ENCODE measurements around the gene LCN1.

Gene LCN1

GRCh38 chr9:135482015-135482754 lies 39.1 kb upstream of the LCN1 start:
- no peak for DNase-seq (ENCODE audit: low read depth in 1 of 2, low spot score in 1 of 2)
- TF ChIP-seq JUND (IDR thresholded peaks at IDR 0.05; ENCODE audit: low read depth) = no peak
- in situ Hi-C loops (cut with HindIII; ENCODE audit: low pct_unique_long_range_greater_than_20kb, low sequenced_read_pairs) = no loop called here

GRCh38 chr9:135484460-135485277 lies 36.6 kb upstream of the LCN1 start:
- no peak for TF ChIP-seq JUND (IDR thresholded peaks at IDR 0.05; ENCODE audit: low read depth)
- no peak for DNase-seq (ENCODE audit: low read depth in 1 of 2, low spot score in 1 of 2)
- in situ Hi-C loops (cut with HindIII; ENCODE audit: low pct_unique_long_range_greater_than_20kb, low sequenced_read_pairs) = no loop called here

- no peak for TF ChIP-seq JUND (IDR thresholded peaks at IDR 0.05; ENCODE audit: low read depth)
- DNase-seq (ENCODE audit: low read depth in 1 of 2, low spot score in 1 of 2) = no peak
- in situ Hi-C loops (cut with HindIII; ENCODE audit: low pct_unique_long_range_greater_than_20kb, low sequenced_read_pairs) = no loop called here
These were observed 35.9 kb upstream of the LCN1 start for GRCh38 chr9:135485385-135485784.

GRCh38 chr9:135485832-135486231 lies 35.4 kb upstream of the LCN1 start:
- in situ Hi-C loops (cut with HindIII; ENCODE audit: low pct_unique_long_range_greater_than_20kb, low sequenced_read_pairs) = no loop called here
- no peak for TF ChIP-seq JUND (IDR thresholded peaks at IDR 0.05; ENCODE audit: low read depth)
- no peak for DNase-seq (ENCODE audit: low read depth in 1 of 2, low spot score in 1 of 2)

- no peak for DNase-seq (ENCODE audit: low read depth in 1 of 2, low spot score in 1 of 2)
- in situ Hi-C loops (cut with HindIII; ENCODE audit: low pct_unique_long_range_greater_than_20kb, low sequenced_read_pairs) = no loop called here
- no peak for TF ChIP-seq JUND (IDR thresholded peaks at IDR 0.05; ENCODE audit: low read depth)
These were observed 34.8 kb upstream of the LCN1 start for GRCh38 chr9:135486267-135487065.

- no peak for DNase-seq (ENCODE audit: low read depth in 1 of 2, low spot score in 1 of 2)
- in situ Hi-C loops (cut with HindIII; ENCODE audit: low pct_unique_long_range_greater_than_20kb, low sequenced_read_pairs) = no loop called here
- no peak for TF ChIP-seq JUND (IDR thresholded peaks at IDR 0.05; ENCODE audit: low read depth)
These were observed 33.8 kb upstream of the LCN1 start for GRCh38 chr9:135487281-135488012.

- no peak for TF ChIP-seq JUND (IDR thresholded peaks at IDR 0.05; ENCODE audit: low read depth)
- in situ Hi-C loops (cut with HindIII; ENCODE audit: low pct_unique_long_range_greater_than_20kb, low sequenced_read_pairs) = no loop called here
- DNase-seq (ENCODE audit: low read depth in 1 of 2, low spot score in 1 of 2) = no peak
These were observed 33.3 kb upstream of the LCN1 start for GRCh38 chr9:135488013-135488330.

GRCh38 chr9:135488527-135488926 lies 32.7 kb upstream of the LCN1 start:
- TF ChIP-seq JUND (IDR thresholded peaks at IDR 0.05; ENCODE audit: low read depth) = no peak
- in situ Hi-C loops (cut with HindIII; ENCODE audit: low pct_unique_long_range_greater_than_20kb, low sequenced_read_pairs) = no loop called here
- DNase-seq (ENCODE audit: low read depth in 1 of 2, low spot score in 1 of 2) = no peak

- TF ChIP-seq JUND (IDR thresholded peaks at IDR 0.05; ENCODE audit: low read depth) = no peak
- no peak for DNase-seq (ENCODE audit: low read depth in 1 of 2, low spot score in 1 of 2)
- in situ Hi-C loops (cut with HindIII; ENCODE audit: low pct_unique_long_range_greater_than_20kb, low sequenced_read_pairs) = no loop called here
These were observed 31.9 kb upstream of the LCN1 start for GRCh38 chr9:135489188-135489906.

- no peak for DNase-seq (ENCODE audit: low read depth in 1 of 2, low spot score in 1 of 2)
- in situ Hi-C loops (cut with HindIII; ENCODE audit: low pct_unique_long_range_greater_than_20kb, low sequenced_read_pairs) = no loop called here
- no peak for TF ChIP-seq JUND (IDR thresholded peaks at IDR 0.05; ENCODE audit: low read depth)
These were observed 30.9 kb upstream of the LCN1 start for GRCh38 chr9:135490166-135490870.

GRCh38 chr9:135490980-135491464 lies 30.2 kb upstream of the LCN1 start:
- in situ Hi-C loops (cut with HindIII; ENCODE audit: low pct_unique_long_range_greater_than_20kb, low sequenced_read_pairs) = no loop called here

More at GRCh38 chr9:135490980-135491464, 30.2 kb upstream of the LCN1 start:
- no peak for TF ChIP-seq JUND (IDR thresholded peaks at IDR 0.05; ENCODE audit: low read depth)
- DNase-seq (ENCODE audit: low read depth in 1 of 2, low spot score in 1 of 2) = peak in 1 of 2 experiments; percentile 36

Measured in T47D (cell line).